ENCODE measurements around the gene NCAPG2. TPM values are rescaled to one million over a fixed set of nuclear protein-coding genes. Genes with fewer than 3 reads are reported as not detected.

The NCAPG2 gene
- total and polyA plus RNA-seq, 2 of the 13 experiments (the other 11 are each of a cell fraction or from before 2014, with no cell fraction given): 15.1 to 30.7 TPM

DNA sequence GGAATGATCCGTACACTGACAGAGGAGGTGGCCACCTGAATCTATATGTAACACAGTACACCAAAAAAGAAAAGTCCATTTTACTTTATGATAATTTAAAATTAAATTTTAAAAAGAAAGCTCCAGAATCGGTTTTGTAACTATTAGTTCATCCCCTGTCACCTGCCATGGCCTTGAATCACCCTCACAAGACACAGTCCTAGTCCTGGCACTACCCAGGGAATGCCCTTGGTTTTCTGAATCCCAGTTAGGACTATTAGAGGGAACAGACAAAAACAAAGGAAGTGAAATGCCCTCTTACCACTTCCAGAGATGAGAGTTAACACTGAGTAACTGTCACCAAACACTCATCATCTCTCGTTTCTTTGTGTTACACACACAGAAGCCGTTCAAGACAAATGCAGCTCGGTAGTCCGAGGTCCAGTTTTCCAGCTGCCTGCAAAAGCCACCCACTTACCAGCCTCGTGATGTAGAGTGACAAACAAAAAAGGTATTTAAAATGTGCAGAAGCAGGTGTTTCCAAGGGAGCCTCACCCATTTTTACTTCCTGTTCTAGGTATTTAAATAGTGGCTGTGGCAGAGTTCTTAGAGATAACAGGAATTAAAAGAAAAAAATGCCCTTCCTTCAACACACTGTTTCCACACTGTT is 123.0 kb downstream of the NCAPG2 start (continued):
- no peak for TF ChIP-seq ZSCAN21 (CRISPR knock-in tag; IDR thresholded peaks at IDR 0.05; ENCODE audit: borderline replicate concordance)
- no peak for TF ChIP-seq ZNF776 (CRISPR knock-in tag; IDR thresholded peaks at IDR 0.05)
- TF ChIP-seq PHF21A (CRISPR knock-in tag; IDR thresholded peaks at IDR 0.05): peak; percentile 80
- TF ChIP-seq, protein P1, sequence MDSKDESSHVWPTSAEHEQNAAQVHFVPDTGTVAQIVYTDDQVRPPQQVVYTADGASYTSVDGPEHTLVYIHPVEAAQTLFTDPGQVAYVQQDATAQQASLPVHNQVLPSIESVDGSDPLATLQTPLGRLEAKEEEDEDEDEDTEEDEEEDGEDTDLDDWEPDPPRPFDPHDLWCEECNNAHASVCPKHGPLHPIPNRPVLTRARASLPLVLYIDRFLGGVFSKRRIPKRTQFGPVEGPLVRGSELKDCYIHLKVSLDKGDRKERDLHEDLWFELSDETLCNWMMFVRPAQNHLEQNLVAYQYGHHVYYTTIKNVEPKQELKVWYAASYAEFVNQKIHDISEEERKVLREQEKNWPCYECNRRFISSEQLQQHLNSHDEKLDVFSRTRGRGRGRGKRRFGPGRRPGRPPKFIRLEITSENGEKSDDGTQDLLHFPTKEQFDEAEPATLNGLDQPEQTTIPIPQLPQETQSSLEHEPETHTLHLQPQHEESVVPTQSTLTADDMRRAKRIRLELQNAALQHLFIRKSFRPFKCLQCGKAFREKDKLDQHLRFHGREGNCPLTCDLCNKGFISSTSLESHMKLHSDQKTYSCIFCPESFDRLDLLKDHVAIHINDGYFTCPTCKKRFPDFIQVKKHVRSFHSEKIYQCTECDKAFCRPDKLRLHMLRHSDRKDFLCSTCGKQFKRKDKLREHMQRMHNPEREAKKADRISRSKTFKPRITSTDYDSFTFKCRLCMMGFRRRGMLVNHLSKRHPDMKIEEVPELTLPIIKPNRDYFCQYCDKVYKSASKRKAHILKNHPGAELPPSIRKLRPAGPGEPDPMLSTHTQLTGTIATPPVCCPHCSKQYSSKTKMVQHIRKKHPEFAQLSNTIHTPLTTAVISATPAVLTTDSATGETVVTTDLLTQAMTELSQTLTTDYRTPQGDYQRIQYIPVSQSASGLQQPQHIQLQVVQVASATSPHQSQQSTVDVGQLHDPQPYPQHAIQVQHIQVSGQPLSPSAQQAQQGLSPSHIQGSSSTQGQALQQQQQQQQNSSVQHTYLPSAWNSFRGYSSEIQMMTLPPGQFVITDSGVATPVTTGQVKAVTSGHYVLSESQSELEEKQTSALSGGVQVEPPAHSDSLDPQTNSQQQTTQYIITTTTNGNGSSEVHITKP (CRISPR knock-in tag; IDR thresholded peaks at IDR 0.05; ENCODE audit: low read depth): no peak
- TF ChIP-seq, protein P2, sequence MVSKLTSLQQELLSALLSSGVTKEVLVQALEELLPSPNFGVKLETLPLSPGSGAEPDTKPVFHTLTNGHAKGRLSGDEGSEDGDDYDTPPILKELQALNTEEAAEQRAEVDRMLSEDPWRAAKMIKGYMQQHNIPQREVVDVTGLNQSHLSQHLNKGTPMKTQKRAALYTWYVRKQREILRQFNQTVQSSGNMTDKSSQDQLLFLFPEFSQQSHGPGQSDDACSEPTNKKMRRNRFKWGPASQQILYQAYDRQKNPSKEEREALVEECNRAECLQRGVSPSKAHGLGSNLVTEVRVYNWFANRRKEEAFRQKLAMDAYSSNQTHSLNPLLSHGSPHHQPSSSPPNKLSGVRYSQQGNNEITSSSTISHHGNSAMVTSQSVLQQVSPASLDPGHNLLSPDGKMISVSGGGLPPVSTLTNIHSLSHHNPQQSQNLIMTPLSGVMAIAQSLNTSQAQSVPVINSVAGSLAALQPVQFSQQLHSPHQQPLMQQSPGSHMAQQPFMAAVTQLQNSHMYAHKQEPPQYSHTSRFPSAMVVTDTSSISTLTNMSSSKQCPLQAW (CRISPR knock-in tag; IDR thresholded peaks at IDR 0.05): 0 out of 2 replicates have a peak, but pooled peaks have one; percentile 28
- TF ChIP-seq MTF2 (CRISPR knock-in tag; IDR thresholded peaks at IDR 0.05; ENCODE audit: borderline replicate concordance): no peak
- no peak for TF ChIP-seq STAT5B (CRISPR knock-in tag; IDR thresholded peaks at IDR 0.05)
- TF ChIP-seq LCORL (IDR thresholded peaks at IDR 0.05): no peak
- peak; percentile 52; the same call in 1 of the 2 replicates for TF ChIP-seq LCORL (CRISPR knock-in tag; IDR thresholded peaks at IDR 0.05)
- no peak for TF ChIP-seq ZNF496 (CRISPR knock-in tag; IDR thresholded peaks at IDR 0.05; ENCODE audit: insufficient replicate concordance)
- no peak for TF ChIP-seq HES4 (CRISPR knock-in tag; IDR thresholded peaks at IDR 0.05; ENCODE audit: borderline replicate concordance)
- no peak for TF ChIP-seq HHEX (CRISPR knock-in tag; IDR thresholded peaks at IDR 0.05)
- TF ChIP-seq ZNF292 (CRISPR knock-in tag; IDR thresholded peaks at IDR 0.05; ENCODE audit: borderline replicate concordance, low read depth): peak; percentile 66; the same call in 1 of the 2 replicates
- TF ChIP-seq ZFY (CRISPR knock-in tag; IDR thresholded peaks at IDR 0.05): no peak
- no peak for TF ChIP-seq MAZ (IDR thresholded peaks at IDR 0.05; ENCODE audit: borderline replicate concordance, low read depth, low read length)
- TF ChIP-seq MAZ (CRISPR knock-in tag; IDR thresholded peaks at IDR 0.05; ENCODE audit: low read depth): no peak
- no peak for TF ChIP-seq KDM1A (CRISPR knock-in tag; IDR thresholded peaks at IDR 0.05)
- TF ChIP-seq SOX13 (IDR thresholded peaks at IDR 0.05): 0 out of 2 replicates have a peak, but pooled peaks have one; percentile 55
- peak in 1 of 2 experiments; percentile 87; a peak in 2 of 4 replicates for TF ChIP-seq SOX13 (CRISPR knock-in tag; conservative IDR thresholded peaks at IDR 0.05 in 1 of 2, IDR thresholded peaks at IDR 0.05 in 1 of 2)
- TF ChIP-seq ARNT (IDR thresholded peaks at IDR 0.05): no peak
- no peak for TF ChIP-seq ZNF546 (CRISPR knock-in tag; conservative IDR thresholded peaks at IDR 0.05)
- TF ChIP-seq ELF3 (CRISPR knock-in tag; IDR thresholded peaks at IDR 0.05): peak; percentile 93
- TF ChIP-seq, protein P3, sequence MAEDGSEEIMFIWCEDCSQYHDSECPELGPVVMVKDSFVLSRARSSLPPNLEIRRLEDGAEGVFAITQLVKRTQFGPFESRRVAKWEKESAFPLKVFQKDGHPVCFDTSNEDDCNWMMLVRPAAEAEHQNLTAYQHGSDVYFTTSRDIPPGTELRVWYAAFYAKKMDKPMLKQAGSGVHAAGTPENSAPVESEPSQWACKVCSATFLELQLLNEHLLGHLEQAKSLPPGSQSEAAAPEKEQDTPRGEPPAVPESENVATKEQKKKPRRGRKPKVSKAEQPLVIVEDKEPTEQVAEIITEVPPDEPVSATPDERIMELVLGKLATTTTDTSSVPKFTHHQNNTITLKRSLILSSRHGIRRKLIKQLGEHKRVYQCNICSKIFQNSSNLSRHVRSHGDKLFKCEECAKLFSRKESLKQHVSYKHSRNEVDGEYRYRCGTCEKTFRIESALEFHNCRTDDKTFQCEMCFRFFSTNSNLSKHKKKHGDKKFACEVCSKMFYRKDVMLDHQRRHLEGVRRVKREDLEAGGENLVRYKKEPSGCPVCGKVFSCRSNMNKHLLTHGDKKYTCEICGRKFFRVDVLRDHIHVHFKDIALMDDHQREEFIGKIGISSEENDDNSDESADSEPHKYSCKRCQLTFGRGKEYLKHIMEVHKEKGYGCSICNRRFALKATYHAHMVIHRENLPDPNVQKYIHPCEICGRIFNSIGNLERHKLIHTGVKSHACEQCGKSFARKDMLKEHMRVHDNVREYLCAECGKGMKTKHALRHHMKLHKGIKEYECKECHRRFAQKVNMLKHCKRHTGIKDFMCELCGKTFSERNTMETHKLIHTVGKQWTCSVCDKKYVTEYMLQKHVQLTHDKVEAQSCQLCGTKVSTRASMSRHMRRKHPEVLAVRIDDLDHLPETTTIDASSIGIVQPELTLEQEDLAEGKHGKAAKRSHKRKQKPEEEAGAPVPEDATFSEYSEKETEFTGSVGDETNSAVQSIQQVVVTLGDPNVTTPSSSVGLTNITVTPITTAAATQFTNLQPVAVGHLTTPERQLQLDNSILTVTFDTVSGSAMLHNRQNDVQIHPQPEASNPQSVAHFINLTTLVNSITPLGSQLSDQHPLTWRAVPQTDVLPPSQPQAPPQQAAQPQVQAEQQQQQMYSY (CRISPR knock-in tag; IDR thresholded peaks at IDR 0.05): no peak; the same call in 1 of the 2 replicates

Data from HepG2 (cell line).